HepG2 (cell line): Measurements from ENCODE around the gene RING1. TPM values are rescaled to one million over a fixed set of nuclear protein-coding genes. Genes with fewer than 3 reads are reported as not detected.

ENCODE experiments used
- ATRX ChIP-seq: sonication (generic); formaldehyde crosslinking; IDR thresholded peaks from 2 replicates; pipeline ENCODE4 v1.4.0; 2020; ENCODE audit warnings: missing genetic modification reagents, borderline replicate concordance
- EHMT2 ChIP-seq: fragments of 200-600 bp; sonication (generic); IDR thresholded peaks from 2 replicates; pipeline ENCODE4 v1.7.0; 2017; ENCODE audit warnings: antibody characterized with exemption, low read depth, low read length, borderline replicate concordance
- HMG20B ChIP-seq: conservative IDR thresholded peaks from 2 replicates; pipeline ENCODE4 v1.6.1; 2016; ENCODE audit warnings: missing genetic modification reagents, missing compliant biosample characterization
- HOXA3 ChIP-seq: sonication (generic); formaldehyde crosslinking; IDR thresholded peaks from 2 replicates; pipeline ENCODE4 v1.5.0; 2020; ENCODE audit warnings: missing genetic modification reagents
- JARID2 ChIP-seq: sonication (generic); formaldehyde crosslinking; IDR thresholded peaks from 2 replicates; pipeline ENCODE4 v1.8.1; 2023; ENCODE audit warnings: missing genetic modification reagents, inconsistent platforms; ENCODE audit not compliant: insufficient replicate concordance
- KAT2B ChIP-seq: fragments of 150-350 bp; IDR thresholded peaks from 2 replicates; pipeline ENCODE4 v1.6.1; 2014; ENCODE audit warnings: low read depth, low read length, borderline replicate concordance
- KLF9 ChIP-seq: IDR thresholded peaks from 2 replicates; pipeline ENCODE4 v1.6.1; 2016; ENCODE audit warnings: low read depth
- LCORL ChIP-seq, 2 experiments: fragments of 450-650 bp in 1 of 2; sonication (generic) in 1 of 2; formaldehyde crosslinking in 1 of 2; IDR thresholded peaks; 2 replicates each; pipeline versions ENCODE4 v1.5.0 to v1.6.1; 2017 to 2020; ENCODE audit warnings: antibody characterized with exemption in 1 of 2, missing genetic modification reagents in 1 of 2
- NCOA1 ChIP-seq: sonication (generic); formaldehyde crosslinking; IDR thresholded peaks from 2 replicates; pipeline ENCODE4 v1.9.0; 2021; ENCODE audit warnings: missing genetic modification reagents
- NCOR1 ChIP-seq: fragments of 200-600 bp; sonication (generic); IDR thresholded peaks from 2 replicates; pipeline ENCODE4 v1.7.0; 2017; ENCODE audit warnings: antibody characterized with exemption, low read length, borderline replicate concordance
- RCOR2 ChIP-seq: IDR thresholded peaks from 2 replicates; pipeline ENCODE4 v1.6.1; 2016; ENCODE audit warnings: missing biosample characterization, missing genetic modification reagents
- ZBTB25 ChIP-seq: IDR thresholded peaks from 2 replicates; pipeline ENCODE4 v1.6.1; 2018; ENCODE audit warnings: missing genetic modification reagents
- ZNF253 ChIP-seq: sonication (generic); formaldehyde crosslinking; IDR thresholded peaks from 2 replicates; pipeline ENCODE4 v1.8.0; 2022; ENCODE audit warnings: mild to moderate bottlenecking, missing genetic modification reagents, borderline replicate concordance
- ZNF292 ChIP-seq: sonication (generic); formaldehyde crosslinking; IDR thresholded peaks from 2 replicates; pipeline ENCODE4 v1.8.1; 2022; ENCODE audit warnings: mild to moderate bottlenecking, low read depth, missing genetic modification reagents, borderline replicate concordance
- ZNF317 ChIP-seq: sonication (generic); formaldehyde crosslinking; IDR thresholded peaks from 2 replicates; pipeline ENCODE4 v1.5.0; 2020; ENCODE audit warnings: mild to moderate bottlenecking, missing genetic modification reagents
- ZNF441 ChIP-seq: sonication (generic); formaldehyde crosslinking; IDR thresholded peaks from 2 replicates; pipeline ENCODE4 v1.7.0; 2021; ENCODE audit warnings: missing genetic modification reagents, borderline replicate concordance
- ZNF598 ChIP-seq: sonication (generic); formaldehyde crosslinking; IDR thresholded peaks from 2 replicates; pipeline ENCODE4 v1.5.1; 2020; ENCODE audit warnings: mild to moderate bottlenecking, missing genetic modification reagents, borderline replicate concordance
- ZNF678 ChIP-seq: sonication (generic); formaldehyde crosslinking; IDR thresholded peaks from 2 replicates; pipeline ENCODE4 v1.4.0; 2020; ENCODE audit warnings: mild to moderate bottlenecking, missing genetic modification reagents
- ZSCAN31 ChIP-seq: sonication (generic); formaldehyde crosslinking; IDR thresholded peaks from 2 replicates; pipeline ENCODE4 v1.5.0; 2020; ENCODE audit warnings: low read depth, mild to moderate bottlenecking, missing genetic modification reagents
- polyA plus RNA-seq, 8 experiments: library from polyadenylated mRNA; depleted of rRNA in 3 of 8; stranded (reverse) in 7 of 8; unstranded in 1 of 8; fragments of >200 nt; fragmentation: Illumina TruSeq in 4 of 8; extraction: Trizol in 4 of 8; gene quantifications; 2 replicates each; pipeline versions ENCODE4 v1.2.1 to v1.2.3, GENCODE V29; 2011 to 2016; ENCODE audit warnings: low read depth in 4 of 8, missing spikeins in 1 of 8, mixed read lengths in 1 of 8; ENCODE audit not compliant: insufficient read depth in 1 of 8
- total RNA-seq, 5 experiments: library from RNA; depleted of rRNA; stranded (reverse); fragments of >200 nt; fragmentation: Illumina TruSeq; extraction: Trizol; gene quantifications; 2 replicates each; pipeline ENCODE4 v1.2.3, GENCODE V29; 2016; ENCODE audit warnings: low read depth in 1 of 5
- TF ChIP-seq, protein P1 (sequence below): sonication (generic); formaldehyde crosslinking; IDR thresholded peaks from 2 replicates; pipeline ENCODE4 v1.5.0; 2020; ENCODE audit warnings: mild to moderate bottlenecking, missing genetic modification reagents
- TF ChIP-seq, protein P2 (sequence below): sonication (generic); formaldehyde crosslinking; IDR thresholded peaks from 2 replicates; pipeline ENCODE4 v1.4.0; 2020; ENCODE audit warnings: missing genetic modification reagents, low read depth, mild to moderate bottlenecking, borderline replicate concordance
- TF ChIP-seq, protein P3 (sequence below): sonication (generic); formaldehyde crosslinking; IDR thresholded peaks from 2 replicates; pipeline ENCODE4 v1.4.0; 2020; ENCODE audit warnings: mild to moderate bottlenecking, low read depth, missing genetic modification reagents
- TF ChIP-seq, protein P4 (sequence below): sonication (generic); formaldehyde crosslinking; IDR thresholded peaks from 2 replicates; pipeline ENCODE4 v1.4.0; 2020; ENCODE audit warnings: low read depth, mild to moderate bottlenecking, missing genetic modification reagents

Gene RING1
- total and polyA plus RNA-seq, 2 of the 13 experiments (the other 11 are each of a cell fraction or from before 2014, with no cell fraction given), result 23.9 to 33.6 TPM

GRCh38 chr6:33199687-33200218, 8.5 kb upstream of the RING1 start (continued):
- TF ChIP-seq, protein P1, sequence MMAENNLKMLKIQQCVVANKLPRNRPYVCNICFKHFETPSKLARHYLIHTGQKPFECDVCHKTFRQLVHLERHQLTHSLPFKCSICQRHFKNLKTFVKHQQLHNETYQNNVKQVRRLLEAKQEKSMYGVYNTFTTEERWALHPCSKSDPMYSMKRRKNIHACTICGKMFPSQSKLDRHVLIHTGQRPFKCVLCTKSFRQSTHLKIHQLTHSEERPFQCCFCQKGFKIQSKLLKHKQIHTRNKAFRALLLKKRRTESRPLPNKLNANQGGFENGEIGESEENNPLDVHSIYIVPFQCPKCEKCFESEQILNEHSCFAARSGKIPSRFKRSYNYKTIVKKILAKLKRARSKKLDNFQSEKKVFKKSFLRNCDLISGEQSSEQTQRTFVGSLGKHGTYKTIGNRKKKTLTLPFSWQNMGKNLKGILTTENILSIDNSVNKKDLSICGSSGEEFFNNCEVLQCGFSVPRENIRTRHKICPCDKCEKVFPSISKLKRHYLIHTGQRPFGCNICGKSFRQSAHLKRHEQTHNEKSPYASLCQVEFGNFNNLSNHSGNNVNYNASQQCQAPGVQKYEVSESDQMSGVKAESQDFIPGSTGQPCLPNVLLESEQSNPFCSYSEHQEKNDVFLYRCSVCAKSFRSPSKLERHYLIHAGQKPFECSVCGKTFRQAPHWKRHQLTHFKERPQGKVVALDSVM, result 0 out of 2 replicates have a peak, but pooled peaks have one; percentile 23
- TF ChIP-seq ZNF678 (no peak; the same call in 1 of the 2 replicates), EHMT2 (no peak), KAT2B (no peak), LCORL (IDR thresholded peaks at IDR 0.05) (no peak), LCORL (CRISPR knock-in tag; IDR thresholded peaks at IDR 0.05) (peak; percentile 77; the same call in 1 of the 2 replicates), ZBTB25 (CRISPR knock-in tag) (no peak), ZNF317 (CRISPR knock-in tag) (peak; percentile 39; the same call in 1 of the 2 replicates), ATRX (CRISPR knock-in tag) (no peak), HMG20B (CRISPR knock-in tag) (no peak), ZNF253 (CRISPR knock-in tag) (peak; percentile 69; the same call in 1 of the 2 replicates), ZNF598 (peak; percentile 62; the same call in 1 of the 2 replicates), RCOR2 (CRISPR knock-in tag) (0 out of 2 replicates have a peak, but pooled peaks have one; percentile 14), ZNF292 (CRISPR knock-in tag) (peak; percentile 20; the same call in 1 of the 2 replicates), ZNF441 (CRISPR knock-in tag) (peak; percentile 62; the same call in 1 of the 2 replicates), HOXA3 (no peak), NCOA1 (CRISPR knock-in tag) (0 out of 2 replicates have a peak, but pooled peaks have one; percentile 35), KLF9 (CRISPR knock-in tag) (0 out of 2 replicates have a peak, but pooled peaks have one; percentile 17), JARID2 (CRISPR knock-in tag) (peak; percentile 16), ZSCAN31 (CRISPR knock-in tag) (no peak), NCOR1 (peak; percentile 61; the same call in 1 of the 2 replicates)
- TF ChIP-seq, protein P2, sequence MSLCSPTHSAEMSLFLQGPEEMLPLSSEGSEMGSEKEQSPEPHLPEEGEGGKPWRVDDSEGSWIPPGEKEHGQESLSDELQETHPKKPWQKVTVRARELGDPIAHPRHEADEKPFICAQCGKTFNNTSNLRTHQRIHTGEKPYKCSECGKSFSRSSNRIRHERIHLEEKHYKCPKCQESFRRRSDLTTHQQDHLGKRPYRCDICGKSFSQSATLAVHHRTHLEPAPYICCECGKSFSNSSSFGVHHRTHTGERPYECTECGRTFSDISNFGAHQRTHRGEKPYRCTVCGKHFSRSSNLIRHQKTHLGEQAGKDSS (CRISPR knock-in tag), result peak; percentile 69; the same call in 1 of the 2 replicates
- TF ChIP-seq, protein P3, sequence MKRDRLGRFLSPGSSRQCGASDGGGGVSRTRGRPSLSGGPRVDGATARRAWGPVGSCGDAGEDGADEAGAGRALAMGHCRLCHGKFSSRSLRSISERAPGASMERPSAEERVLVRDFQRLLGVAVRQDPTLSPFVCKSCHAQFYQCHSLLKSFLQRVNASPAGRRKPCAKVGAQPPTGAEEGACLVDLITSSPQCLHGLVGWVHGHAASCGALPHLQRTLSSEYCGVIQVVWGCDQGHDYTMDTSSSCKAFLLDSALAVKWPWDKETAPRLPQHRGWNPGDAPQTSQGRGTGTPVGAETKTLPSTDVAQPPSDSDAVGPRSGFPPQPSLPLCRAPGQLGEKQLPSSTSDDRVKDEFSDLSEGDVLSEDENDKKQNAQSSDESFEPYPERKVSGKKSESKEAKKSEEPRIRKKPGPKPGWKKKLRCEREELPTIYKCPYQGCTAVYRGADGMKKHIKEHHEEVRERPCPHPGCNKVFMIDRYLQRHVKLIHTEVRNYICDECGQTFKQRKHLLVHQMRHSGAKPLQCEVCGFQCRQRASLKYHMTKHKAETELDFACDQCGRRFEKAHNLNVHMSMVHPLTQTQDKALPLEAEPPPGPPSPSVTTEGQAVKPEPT (CRISPR knock-in tag), result peak; percentile 50; the same call in 1 of the 2 replicates
- TF ChIP-seq, protein P4, sequence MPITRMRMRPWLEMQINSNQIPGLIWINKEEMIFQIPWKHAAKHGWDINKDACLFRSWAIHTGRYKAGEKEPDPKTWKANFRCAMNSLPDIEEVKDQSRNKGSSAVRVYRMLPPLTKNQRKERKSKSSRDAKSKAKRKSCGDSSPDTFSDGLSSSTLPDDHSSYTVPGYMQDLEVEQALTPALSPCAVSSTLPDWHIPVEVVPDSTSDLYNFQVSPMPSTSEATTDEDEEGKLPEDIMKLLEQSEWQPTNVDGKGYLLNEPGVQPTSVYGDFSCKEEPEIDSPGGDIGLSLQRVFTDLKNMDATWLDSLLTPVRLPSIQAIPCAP, result 0 out of 2 replicates have a peak, but pooled peaks have one; percentile 6
